Measurements from ENCODE around the gene EFCAB6.

EFCAB6 gene

DNA sequence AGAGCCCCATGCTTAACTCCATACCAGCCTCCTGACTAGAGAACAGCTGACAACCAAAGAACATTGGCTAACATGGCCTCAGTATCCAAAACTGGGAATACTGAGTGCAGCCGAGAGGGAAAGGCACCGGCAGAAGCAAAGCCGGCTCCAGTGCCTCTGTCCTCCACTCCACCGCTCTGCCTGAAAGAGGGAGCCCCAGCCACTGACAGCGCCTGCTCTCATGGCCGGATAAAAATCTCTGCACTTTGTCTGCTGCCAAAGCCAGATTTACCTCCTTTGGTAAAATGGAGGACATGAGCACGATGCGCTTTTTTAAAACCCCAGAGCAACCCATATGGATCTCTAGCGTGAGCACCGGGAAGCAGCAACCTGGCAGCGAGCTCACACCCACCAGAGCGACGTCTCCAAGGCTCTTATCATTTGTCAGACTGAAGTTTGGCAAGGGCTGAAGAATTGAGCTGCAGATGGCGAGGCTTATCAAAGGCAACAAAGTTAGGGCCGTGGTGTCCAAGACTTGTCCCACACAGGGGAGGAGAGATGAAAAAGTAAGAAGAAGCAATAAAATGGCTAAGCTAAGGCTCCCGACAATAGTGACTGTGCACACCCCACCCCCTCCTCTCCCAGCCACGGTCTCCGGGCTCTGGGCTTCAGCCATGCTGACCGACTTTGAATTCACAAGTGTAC lies 71.4 kb downstream of the EFCAB6 start:
- no peak overlapping the region for H3K27ac ChIP-seq (ENCODE audit: low read depth, low read length, poor library complexity, severe bottlenecking)
- H3K27me3 ChIP-seq (ENCODE audit: insufficient read depth, low read length) = no peaks in the 10 kb centered on the region

GRCh38 chr22:43739851-43740379 lies 72.2 kb downstream of the EFCAB6 start:
- H3K79me2 ChIP-seq (ENCODE audit: insufficient read depth, low read length) = no peaks in the 10 kb centered on the region
- no peak overlapping the region for H2AFZ ChIP-seq (ENCODE audit: low read length)
- TF ChIP-seq EZH2 (IDR thresholded peaks at IDR 0.05; ENCODE audit: borderline replicate concordance, low read length) (no peak), CTCF (IDR thresholded peaks at IDR 0.05; ENCODE audit: low read length) (no peak)

More for the DNA sequence above, 71.4 kb downstream of the EFCAB6 start:
- Histone ChIP-seq H4K20me1 (ENCODE audit: insufficient read depth, low read length) (no peaks in the 10 kb centered on the region), H3K4me1 (ENCODE audit: insufficient read depth, low read length, severe bottlenecking) (no peaks in the 10 kb centered on the region), H3K4me3 (ENCODE audit: low read depth, low read length, poor library complexity, severe bottlenecking) (no peak overlapping the region), H3K79me2 (ENCODE audit: insufficient read depth, low read length) (no peaks in the 10 kb centered on the region), H3F3A (ENCODE audit: insufficient read depth, low read length) (no peaks in the 10 kb centered on the region), H2AFZ (ENCODE audit: low read length) (no peak overlapping the region), H3K9me2 (ENCODE audit: low read depth, low read length) (no peaks in the 10 kb centered on the region), H3K9ac (ENCODE audit: low read length) (no peak overlapping the region), H3K36me3 (ENCODE audit: insufficient read depth, low read length) (no peaks in the 10 kb centered on the region), H3K4me2 (ENCODE audit: low read length) (no peak overlapping the region), H3K9me3 (ENCODE audit: low read length) (no peaks in the 10 kb centered on the region)
- TF ChIP-seq CTCF (IDR thresholded peaks at IDR 0.05; ENCODE audit: low read length) = no peak
- TF ChIP-seq EZH2 (IDR thresholded peaks at IDR 0.05; ENCODE audit: borderline replicate concordance, low read length) = no peak

DNA sequence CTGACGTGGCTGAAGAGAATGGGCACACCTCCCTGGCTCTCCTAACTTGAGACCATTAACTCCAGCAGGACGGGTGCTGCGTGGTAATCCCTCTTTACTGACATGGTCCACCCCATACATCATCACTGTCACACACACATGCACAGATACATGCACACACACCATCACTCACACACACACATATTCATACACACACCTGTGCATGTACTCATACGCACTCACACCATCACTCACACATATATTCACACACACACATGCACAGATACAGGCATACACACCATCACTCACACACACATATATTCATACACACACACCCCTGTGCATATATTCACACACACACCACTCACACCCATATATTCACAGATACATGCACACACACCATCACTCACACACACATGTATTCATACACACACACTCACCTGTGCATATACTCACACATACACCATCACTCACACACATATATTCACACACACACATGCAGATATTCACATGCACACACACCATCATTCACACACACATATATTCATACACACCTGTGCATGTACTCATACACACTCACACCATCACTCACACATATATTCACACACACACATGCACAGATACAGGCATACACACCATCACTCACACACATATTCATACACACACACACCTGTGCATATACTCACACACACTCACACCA lies 74.8 kb downstream of the EFCAB6 start:
- Histone ChIP-seq H3K4me2 (ENCODE audit: low read length) (no peak overlapping the region), H4K20me1 (ENCODE audit: insufficient read depth, low read length) (no peaks in the 10 kb centered on the region), H3K79me2 (ENCODE audit: insufficient read depth, low read length) (no peaks in the 10 kb centered on the region), H2AFZ (ENCODE audit: low read length) (no peak overlapping the region), H3K9me3 (ENCODE audit: low read length) (no peaks in the 10 kb centered on the region), H3K27ac (ENCODE audit: low read depth, low read length, poor library complexity, severe bottlenecking) (no peak overlapping the region), H3K36me3 (ENCODE audit: insufficient read depth, low read length) (no peaks in the 10 kb centered on the region), H3K4me3 (ENCODE audit: low read depth, low read length, poor library complexity, severe bottlenecking) (no peak overlapping the region), H3F3A (ENCODE audit: insufficient read depth, low read length) (no peaks in the 10 kb centered on the region), H3K4me1 (ENCODE audit: insufficient read depth, low read length, severe bottlenecking) (no peaks in the 10 kb centered on the region), H3K9ac (ENCODE audit: low read length) (no peak overlapping the region), H3K9me2 (ENCODE audit: low read depth, low read length) (no peaks in the 10 kb centered on the region), H3K27me3 (ENCODE audit: insufficient read depth, low read length) (no peaks in the 10 kb centered on the region)
- TF ChIP-seq CTCF (IDR thresholded peaks at IDR 0.05; ENCODE audit: low read length) = no peak
- no peak for TF ChIP-seq EZH2 (IDR thresholded peaks at IDR 0.05; ENCODE audit: borderline replicate concordance, low read length)

More at GRCh38 chr22:43739851-43740379, 72.2 kb downstream of the EFCAB6 start:
- Histone ChIP-seq H3K9me2 (ENCODE audit: low read depth, low read length) (no peaks in the 10 kb centered on the region), H3K36me3 (ENCODE audit: insufficient read depth, low read length) (no peaks in the 10 kb centered on the region), H3F3A (ENCODE audit: insufficient read depth, low read length) (no peaks in the 10 kb centered on the region), H3K27me3 (ENCODE audit: insufficient read depth, low read length) (no peaks in the 10 kb centered on the region), H3K9me3 (ENCODE audit: low read length) (no peaks in the 10 kb centered on the region), H3K4me2 (ENCODE audit: low read length) (no peak overlapping the region), H3K4me3 (ENCODE audit: low read depth, low read length, poor library complexity, severe bottlenecking) (no peak overlapping the region), H3K9ac (ENCODE audit: low read length) (no peak overlapping the region), H3K4me1 (ENCODE audit: insufficient read depth, low read length, severe bottlenecking) (no peaks in the 10 kb centered on the region), H4K20me1 (ENCODE audit: insufficient read depth, low read length) (no peaks in the 10 kb centered on the region), H3K27ac (ENCODE audit: low read depth, low read length, poor library complexity, severe bottlenecking) (no peak overlapping the region)
